DMS 273 (cell line): Measurements from ENCODE around the gene AVP.
"Not testable (repeated sequence)": the region's sequence is repeated elsewhere in the genome, so short reads cannot be mapped to it uniquely, and the experiment has no call there.

Source experiments
- DNase-seq: peaks from one replicate; lab custom pipeline; 2025; ENCODE audit not compliant: unreplicated experiment; lab: John Stamatoyannopoulos, UW

Gene AVP

DNA sequence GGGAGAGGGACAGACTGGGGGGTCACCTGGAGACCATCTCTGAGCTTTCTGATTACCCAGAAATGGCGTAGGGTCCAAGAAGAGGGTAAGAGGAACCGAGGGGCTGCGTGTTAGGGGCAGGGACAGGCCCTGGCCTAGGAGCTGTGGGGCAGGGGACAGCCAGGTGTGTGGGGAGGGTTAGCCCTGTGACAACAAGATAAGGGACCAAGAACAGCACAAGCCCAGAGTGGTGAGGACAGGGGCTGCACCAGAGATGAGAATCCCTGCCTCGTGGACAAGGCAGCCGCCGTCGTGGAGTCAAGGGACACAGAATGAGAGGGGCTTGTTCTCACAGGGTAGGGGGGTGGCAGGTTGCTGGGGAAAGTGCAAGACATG is 449 bp upstream of the AVP start:
- no peak for DNase-seq

DNA sequence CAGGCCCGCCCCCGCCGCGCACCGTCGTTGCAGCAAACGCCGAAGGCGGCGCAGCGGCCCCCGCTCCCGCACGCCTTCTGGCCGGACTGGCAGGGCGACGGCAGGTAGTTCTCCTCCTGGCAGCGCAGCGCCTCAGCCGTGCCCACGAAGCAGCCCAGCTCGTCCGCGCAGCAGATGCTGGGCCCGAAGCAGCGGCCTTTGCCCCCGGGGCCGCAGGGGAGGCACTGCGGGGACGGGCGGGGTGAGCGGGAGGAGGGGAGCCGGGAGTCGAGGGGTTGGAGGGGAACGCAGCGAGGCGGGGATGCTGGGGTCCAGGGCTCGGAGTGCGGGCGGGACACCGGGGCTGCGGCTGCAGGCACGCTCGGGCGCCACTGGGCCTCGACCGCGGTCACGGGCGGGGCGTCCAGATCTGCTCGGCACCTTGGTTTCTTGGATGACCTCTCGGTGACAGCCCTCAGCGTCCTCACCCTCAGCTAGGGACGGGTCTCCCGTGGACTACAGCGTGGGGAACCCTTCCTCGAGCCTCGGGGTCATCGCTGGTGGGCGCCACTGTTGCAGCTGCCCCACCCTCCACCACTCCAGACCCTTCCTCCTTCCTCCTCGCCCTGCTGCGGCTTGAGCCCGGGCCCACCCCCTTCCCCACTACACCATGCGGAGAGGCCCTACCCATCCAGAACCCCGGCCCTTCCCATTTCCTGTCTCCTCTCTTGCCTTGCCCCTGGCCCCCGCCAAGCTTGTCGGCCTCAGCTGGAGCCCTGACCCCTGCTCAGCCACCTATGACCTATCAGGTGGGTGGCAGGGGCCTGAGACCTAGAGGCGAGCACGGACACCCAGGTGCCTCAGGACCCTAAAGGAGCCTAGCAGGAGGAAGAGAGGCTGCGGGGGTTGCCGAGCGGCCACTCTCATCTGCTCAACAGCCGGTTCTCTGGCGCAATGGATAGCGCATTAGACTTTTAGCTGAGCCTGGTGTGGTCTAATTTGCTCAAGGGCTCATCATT is 1.3 kb downstream of the AVP start:
- peak; percentile 39 for DNase-seq

DNA sequence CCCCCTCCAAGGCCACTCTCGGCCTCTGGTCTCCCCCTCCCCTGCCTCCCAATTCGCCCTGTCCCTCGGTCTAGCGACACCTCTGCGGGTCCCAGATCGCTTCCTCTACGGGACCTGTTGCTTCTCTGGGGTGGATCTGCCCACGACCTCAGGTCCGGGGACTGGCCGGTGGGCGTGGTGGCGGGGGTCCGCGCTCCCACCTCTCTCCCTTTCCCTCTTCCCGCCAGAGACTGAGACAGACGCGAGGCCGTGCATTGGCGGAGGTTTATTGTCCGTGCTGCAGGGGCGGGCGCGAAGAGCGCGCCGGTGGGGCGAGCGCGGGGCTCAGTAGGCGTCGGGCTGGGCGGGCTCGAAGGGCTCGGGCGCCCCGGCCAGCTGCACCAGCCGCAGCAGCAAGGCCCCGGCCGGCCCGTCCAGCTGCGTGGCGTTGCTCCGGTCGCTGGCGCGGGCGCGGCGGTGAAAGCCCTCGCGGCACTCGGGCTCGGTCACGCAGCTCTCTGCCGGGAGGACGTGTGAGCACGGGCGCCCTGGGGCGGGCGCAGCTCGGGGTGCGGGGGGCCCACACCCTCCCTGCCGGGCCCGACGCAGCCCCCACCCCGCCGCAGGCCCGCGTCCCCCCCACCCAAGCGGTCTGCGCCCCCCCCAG is 2.1 kb downstream of the AVP start:
- peak; percentile 39 for DNase-seq

DNA sequence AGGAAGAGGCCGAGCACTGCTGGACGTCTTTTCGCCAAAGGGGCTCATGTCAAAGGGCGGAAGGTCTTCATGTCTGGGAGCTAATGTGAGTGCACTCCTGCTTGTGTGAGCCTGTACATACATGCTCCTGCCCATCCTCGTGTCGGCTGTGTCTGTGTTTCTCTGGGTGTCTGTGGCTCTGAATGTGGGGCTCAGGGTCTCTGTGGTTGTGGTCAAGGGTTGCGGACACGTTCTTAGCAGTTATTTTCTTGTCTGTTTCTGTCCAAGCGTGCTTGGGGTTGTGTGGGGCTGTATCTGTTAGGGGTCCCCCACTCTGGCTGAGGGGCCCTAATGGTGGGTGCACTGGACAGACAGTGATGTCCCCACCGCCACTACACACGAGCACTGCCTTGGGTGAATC is 2.9 kb downstream of the AVP start:
- no peak for DNase-seq

DNA sequence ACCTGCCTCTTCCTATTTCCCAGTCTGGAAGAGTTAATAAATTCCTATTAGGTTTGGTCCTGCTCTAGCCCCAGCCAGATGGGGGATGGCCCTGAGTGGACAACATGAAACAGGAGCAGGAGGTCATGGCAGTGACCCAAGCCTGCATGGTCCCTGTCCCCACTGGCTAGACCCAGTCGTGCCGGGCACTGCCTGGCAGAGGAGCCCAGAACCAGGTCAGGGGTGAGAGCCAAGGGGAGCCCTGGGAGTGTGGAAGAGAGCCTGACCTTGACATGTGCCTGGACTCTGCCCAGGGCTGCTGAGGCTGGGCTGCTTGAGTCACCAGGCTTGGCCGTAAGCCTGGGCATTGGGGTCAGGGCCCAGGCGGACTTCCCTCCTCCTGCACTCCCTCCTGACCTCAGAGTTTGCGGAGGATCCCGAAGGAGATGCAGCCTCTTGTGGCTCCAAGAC is 3.6 kb downstream of the AVP start:
- no peak for DNase-seq

DNA sequence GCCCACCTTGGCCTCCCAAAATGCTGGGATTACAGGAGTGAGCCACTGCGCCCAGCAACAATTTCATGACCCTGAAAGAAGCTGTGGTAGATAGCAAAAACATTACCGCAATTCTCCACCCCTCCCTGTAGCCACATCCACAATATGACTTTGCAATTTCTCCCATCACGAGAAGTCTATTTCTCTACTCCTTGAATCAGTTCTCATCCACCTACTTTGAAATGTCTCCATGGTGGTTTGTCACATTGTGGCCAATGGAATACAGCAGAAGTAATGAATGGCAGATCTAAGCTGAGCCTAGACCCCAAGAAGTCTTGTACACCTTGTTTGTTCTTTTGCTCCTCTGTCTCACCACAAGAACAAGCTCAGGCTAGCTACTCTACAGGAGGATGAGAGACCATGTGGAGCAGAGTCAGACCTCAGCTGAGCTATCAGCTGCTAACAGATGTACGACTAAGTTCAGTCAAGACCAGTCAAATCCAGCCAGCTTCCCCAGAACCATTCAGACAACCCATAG is 6.8 kb downstream of the AVP start:
- no peak for DNase-seq

DNA sequence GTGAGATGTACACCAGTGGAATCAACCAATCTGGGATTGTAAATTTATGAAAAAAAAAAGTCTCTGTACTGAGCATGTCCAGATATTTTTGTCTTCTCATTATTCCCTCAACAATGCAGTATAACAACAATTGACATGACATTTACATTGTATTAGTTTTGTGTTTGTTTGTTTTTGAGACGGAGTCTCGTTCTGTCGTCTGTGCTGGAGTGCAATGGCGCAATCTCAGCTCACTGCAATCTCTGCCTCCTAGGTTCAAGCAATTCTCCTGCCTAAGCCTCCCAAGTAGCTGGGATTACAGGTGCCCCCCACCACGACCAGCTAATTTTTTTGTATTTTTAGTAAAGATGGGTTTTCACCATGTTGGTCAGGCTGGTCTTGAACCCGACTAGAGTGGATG is 9.2 kb downstream of the AVP start:
- not testable (repeated sequence) for DNase-seq

DNA sequence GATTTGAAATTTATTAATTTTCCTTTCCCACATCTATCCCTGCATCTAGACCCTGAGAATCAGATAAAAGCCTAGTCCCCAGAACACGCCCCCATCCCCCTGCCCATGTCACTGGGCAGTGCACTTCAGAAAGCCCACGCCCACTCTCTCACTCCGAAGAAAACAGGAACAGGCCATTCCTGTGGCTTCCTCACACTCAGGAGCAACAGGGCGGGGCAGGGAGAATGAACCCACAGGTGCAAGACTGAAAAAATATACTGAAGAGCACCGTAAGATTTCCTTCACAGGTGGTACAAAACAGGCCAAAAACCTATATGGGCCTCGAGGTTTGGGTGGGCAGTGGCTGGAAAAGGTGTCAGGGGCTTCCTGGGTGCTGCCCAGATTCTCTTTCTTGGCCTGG is 9.7 kb downstream of the AVP start:
- no peak for DNase-seq

DNA sequence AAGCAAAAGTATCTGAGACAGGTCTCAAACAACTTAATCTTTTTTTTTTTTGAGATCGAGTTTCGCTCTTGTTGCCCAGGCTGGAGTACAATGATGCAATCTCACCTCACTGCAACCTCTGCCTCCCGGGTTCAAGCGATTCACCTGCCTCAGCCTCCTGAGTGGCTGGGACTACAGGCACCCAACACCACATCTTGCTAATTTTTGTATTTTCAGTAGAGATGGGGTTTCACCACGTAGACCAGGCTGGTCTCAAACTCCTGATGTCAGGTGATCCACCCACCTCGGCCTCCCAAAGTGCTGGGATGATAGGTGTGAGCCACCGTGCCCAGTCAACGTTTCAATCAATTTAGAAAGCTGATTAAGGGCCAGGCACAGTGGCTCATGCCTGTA is 11.3 kb downstream of the AVP start:
- not testable (repeated sequence) for DNase-seq

DNA sequence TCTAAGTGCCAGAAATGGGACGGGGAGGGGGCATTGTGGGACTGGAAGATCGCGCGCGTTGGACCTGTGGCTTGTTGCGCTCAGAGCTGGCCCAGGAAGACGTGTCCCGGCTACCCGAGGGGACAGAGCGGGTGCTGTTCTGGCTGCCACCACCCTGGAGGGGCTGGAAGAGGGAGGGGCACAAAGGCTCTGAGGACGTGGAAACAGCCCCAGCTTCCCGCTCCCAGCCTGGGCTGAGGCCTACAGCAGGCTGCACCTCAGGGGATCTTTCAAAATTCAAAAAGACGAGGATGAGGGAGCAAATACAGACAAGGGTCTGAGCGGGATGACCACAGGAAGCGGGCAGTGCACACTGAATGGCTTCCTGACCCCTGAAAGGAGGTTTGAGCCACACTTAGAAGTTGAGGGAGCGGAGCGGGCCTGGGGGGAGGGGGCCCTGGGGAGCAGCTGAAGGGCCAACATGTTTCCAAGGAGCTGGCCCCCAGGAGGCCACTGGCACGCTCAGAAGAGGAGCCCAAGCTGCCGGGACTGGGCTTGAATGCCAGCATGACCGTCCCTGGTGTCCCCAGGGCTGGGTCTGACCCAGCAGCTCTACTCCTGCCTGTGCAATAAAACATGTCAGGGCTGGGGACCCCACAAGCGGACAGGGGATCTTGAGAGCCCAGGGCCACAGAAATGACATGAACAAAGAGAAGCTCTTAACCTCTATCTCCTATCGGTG is 11.8 kb downstream of the AVP start:
- DNase-seq, result no peak

DNA sequence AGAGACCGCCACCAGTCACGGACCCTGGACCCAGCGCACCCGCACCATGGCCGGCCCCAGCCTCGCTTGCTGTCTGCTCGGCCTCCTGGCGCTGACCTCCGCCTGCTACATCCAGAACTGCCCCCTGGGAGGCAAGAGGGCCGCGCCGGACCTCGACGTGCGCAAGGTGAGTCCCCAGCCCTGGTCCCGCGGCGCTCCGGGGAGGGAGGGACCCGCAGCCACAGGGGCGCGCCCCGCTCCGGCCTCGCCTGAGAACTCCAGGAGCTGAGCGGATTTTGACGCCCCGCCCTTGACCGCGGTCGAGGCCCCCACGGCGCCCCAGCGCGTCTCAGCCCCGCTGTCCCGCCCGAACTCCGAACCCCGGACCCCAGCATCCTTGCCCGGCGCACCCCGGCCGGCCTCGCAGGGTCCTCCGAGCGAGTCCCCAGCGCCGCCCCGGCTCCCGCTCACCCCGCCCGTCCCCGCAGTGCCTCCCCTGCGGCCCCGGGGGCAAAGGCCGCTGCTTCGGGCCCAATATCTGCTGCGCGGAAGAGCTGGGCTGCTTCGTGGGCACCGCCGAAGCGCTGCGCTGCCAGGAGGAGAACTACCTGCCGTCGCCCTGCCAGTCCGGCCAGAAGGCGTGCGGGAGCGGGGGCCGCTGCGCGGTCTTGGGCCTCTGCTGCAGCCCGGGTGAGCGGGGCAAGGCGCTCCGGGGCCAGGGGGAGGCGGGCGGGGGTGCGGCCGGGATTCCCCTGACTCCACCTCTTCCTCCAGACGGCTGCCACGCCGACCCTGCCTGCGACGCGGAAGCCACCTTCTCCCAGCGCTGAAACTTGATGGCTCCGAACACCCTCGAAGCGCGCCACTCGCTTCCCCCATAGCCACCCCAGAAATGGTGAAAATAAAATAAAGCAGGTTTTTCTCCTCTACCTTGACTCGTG is 12.7 kb downstream of the AVP start, which contains the start of gene OXT:
Gene OXT (plus strand): TSS at position 11 of the 920 bp plus-strand sequence. CDS start 36 bp downstream, at position 47.
- no peak for DNase-seq

DNA sequence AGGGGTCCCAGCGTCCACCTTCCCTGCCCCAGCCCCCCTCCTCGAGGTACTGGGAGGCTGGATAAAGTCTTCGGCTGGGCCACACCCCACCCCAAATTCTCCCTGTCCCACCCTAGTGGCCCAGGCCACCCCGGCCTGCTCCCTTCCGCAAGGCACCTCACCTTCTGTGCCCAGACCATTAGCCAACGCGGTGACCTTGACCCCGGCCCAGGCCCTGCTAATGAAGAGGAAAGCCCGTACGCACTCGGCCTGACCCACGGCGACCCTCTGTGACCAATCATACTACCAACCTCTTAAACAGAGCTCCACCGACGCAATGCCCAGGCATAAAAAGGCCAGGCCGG is 13.3 kb downstream of the AVP start:
- no peak for DNase-seq

DNA sequence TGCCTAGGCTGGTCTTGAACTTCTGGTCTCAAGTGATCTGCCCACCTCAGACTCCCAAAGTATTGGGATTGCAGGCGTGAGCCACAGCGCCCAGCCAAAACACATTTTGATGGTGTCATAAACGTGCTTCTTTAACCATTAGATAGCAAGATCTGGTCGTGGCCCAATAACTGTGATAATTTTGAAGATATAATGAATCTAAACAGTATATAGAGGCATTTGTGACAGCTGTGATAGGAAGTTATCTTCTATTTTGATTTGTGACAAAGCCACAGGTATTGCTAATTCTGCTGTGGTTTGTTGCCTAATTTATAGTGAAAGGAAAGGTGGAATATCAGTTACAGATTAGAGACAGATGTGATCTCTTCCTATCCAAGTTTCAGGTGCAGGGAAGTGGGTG is 13.8 kb downstream of the AVP start:
- DNase-seq, result no peak

DNA sequence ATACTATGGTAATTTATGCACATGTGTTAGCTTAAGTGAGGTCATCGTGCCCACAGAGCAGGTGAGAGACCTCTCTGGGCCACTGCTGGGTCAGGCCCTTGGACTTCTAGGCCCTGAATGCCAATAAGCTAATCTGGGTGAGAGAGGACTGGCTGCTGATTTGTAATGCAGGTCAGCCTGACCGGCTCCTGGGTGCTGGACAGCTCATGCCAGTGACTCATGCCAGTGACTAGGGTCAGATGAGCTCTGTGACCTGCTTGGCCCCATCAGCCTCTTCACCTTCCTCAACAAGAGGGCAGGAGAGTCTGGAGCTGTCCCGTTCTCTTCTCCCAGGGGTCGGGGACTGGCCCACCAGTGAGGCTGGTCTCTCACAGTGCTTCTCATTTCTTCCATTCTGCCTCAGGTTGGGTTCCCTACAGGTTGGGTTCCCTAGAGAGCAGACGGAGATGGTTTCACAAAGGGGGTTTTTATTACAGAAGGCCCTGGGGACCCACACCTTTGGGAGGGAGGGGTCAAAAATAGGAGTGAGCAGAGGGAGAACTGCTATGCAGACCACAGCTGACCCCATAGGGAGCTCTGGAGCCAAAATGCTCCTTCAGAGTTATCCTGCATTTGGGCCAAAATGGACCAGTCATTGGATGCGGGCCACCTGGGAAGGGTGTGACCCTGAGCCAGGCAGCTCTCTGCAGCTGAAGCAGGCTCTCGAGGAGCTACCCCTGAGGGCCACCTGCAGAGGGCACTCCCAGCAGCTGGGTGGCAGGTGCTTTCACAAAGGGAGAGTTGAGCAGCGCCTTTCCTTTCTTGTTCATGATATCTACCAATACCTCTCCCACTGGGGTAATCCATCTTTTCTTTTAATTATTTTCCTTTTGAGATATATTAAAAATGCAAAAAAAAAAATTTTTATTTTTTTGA is 15.3 kb downstream of the AVP start:
- DNase-seq, result peak; percentile 23

DNA sequence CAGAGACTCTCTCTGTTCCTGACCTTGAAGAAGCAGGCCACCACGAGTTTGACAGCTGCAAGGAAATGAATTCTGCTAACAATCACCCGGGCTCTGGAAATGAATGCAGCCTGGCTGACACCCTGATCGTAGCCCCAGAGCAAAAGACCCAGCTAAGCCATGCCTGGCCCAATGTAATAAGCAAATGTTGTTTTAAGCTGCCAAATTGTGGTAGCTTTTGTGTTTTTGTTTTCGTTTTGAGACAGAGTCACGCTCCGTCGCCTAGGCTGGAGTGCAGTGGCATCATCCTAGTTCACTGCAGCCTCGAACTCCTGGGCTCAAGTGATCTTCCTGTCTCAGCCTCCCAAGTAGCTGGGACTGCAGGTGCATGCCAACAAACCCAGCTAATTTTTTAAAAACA is 16.4 kb downstream of the AVP start:
- DNase-seq, result no peak

DNA sequence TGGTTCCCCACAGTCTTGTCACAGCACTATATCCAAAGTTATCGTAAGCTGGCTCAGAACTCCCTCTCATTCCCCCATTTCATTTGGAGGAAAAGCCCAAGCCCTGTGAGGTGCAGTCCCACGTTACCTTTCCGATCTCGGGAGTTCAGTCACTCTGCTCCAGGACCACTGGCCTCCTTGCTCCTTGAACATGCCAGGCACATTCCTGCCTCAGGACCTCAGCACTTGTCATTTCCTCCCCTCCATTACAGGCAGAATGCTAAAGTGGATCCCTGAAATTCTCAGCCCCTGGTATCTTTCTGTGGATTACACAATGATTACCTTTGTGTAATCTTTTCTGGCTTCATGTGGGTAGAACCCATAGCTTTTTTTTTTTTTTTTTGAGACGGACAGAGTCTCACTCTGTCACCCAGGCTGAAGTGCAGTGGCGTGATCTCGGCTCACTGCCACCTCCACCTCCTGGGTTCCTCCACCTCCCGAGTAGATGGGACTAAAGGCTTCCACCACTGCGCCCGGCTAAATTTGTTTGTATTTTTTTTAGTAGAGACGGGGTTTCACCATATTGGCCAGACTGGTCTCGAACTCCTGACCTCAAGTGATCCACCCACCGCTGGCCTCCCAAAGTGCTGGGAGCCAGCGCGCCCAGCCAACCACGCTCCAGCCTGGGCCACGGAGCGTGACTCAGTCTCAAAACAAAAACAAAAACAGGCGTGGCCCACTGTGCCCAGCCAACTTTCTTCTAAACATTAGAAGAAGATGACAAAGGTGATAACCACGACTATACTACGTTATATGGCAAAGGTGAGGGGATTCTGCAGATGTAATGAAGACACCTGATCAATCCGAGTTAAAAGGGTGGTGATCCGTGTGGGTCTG is 17.1 kb downstream of the AVP start:
- no peak for DNase-seq

DNA sequence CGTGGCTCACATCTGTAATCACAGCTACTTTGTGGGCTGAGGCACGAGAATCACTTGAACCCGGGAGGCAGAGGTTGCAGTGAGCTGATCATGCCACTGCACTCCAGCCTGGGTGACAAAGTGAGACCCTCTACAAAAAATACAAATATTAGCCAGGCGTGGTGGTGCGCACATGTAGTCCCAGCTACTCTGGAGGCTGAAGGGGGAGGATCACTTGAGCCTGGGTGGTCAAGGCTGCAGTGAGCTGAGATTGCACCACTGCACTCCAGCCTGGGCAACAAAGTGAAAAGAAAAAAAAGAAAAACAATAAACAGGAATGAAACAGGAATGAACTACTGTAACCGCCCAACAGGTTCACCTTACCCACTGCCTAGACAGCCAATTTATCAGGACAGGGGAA is 20.4 kb downstream of the AVP start:
- not testable (repeated sequence) for DNase-seq

DNA sequence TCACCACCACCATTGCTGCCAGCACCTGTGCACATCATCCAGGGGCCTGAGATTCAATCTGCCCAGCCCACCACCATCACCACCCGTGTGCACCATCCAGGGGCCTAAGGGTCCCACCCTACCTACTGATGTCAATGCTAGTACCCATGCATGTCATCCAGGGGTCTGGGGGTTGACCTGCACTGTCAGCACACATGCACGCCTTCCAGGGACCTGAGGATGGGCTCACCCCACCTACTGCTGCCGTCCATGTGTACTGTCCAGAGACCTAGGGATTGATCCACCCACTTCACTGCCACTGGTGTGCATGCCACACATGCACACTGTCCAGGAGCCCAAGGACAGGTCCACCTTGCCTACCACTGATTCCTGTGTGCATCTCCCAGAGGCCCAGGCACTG is 25.0 kb downstream of the AVP start:
- DNase-seq, result no peak
